Muscle layer of duodenum (tissue), 2 donors: Measurements from ENCODE around the gene PSMA4.
"Not testable (repeated sequence)": the region's sequence is repeated elsewhere in the genome, so short reads cannot be mapped to it uniquely, and the experiment has no call there.

Experiments used
- H3K27ac ChIP-seq: one replicate; pipeline ENCODE4 v1.7.0; 2013; ENCODE audit warnings: mild to moderate bottlenecking, low read length
- H3K27me3 ChIP-seq: one replicate; pipeline ENCODE4 v1.7.0; 2013; ENCODE audit warnings: low read depth, mild to moderate bottlenecking, control low read depth, low read length
- H3K36me3 ChIP-seq, 2 donors: one replicate each; pipeline ENCODE4 v1.7.0; 2013; ENCODE audit warnings: low read length in 2 of 2, control low read depth in 1 of 2, mild to moderate bottlenecking in 1 of 2; ENCODE audit not compliant: insufficient read depth in 2 of 2, control insufficient read depth in 1 of 2
- H3K4me1 ChIP-seq, 2 donors: one replicate each; pipeline ENCODE4 v1.7.0; 2013; ENCODE audit warnings: low read length in 2 of 2, mild to moderate bottlenecking in 2 of 2, control low read depth in 1 of 2, moderate library complexity in 1 of 2; ENCODE audit not compliant: insufficient read depth in 2 of 2, control insufficient read depth in 1 of 2
- H3K4me3 ChIP-seq, 2 donors: one replicate each; pipeline ENCODE4 v1.7.0; 2013; ENCODE audit warnings: low read length in 2 of 2, low read depth in 1 of 2, mild to moderate bottlenecking in 1 of 2
- H3K9me3 ChIP-seq, 2 donors: one replicate each; pipeline ENCODE4 v1.7.0; 2013; ENCODE audit warnings: low read length in 2 of 2, control low read depth in 1 of 2, mild to moderate bottlenecking in 1 of 2; ENCODE audit not compliant: control insufficient read depth in 1 of 2
- donor health status: healthy.

Gene PSMA4

GRCh38 chr15:78540141-78540870, at the start of gene PSMA4:
PSMA4 (plus strand) TSS chr15:78540444; CDS start chr15:78541928, 1,484 bp downstream.
- H3K36me3 ChIP-seq = peaks cover 16 to 26% of the 10 kb centered on the region in 2 donors
- peaks cover 4 to 27% of the 10 kb centered on the region in 2 donors for H3K4me1 ChIP-seq

GRCh38 chr15:78492872-78493271, 47.4 kb upstream of the PSMA4 start:
- H3K36me3 ChIP-seq = peaks cover 50 to 64% of the 10 kb centered on the region in 2 donors
- no peaks in the 10 kb centered on the region for H3K9me3 ChIP-seq
- no peaks in the 10 kb centered on the region for H3K4me1 ChIP-seq
- no peak overlapping the region for H3K4me3 ChIP-seq
- no peaks in the 10 kb centered on the region for H3K27me3 ChIP-seq
- H3K27ac ChIP-seq = no peak overlapping the region

More at GRCh38 chr15:78540141-78540870, at the start of gene PSMA4:
- H3K4me3 ChIP-seq = peak within 1 kb of the TSS; percentile 83 to 85
- H3K27me3 ChIP-seq = no peaks in the 10 kb centered on the region
- peak within 1 kb of the TSS; percentile 98 for H3K27ac ChIP-seq
- H3K9me3 ChIP-seq = no peaks in the 10 kb centered on the region

GRCh38 chr15:78501857-78502256, 38.4 kb upstream of the PSMA4 start:
- Histone ChIP-seq H3K27me3 (no peaks in the 10 kb centered on the region), H3K4me3 (no peak overlapping the region), H3K36me3 (peaks cover 18 to 23% of the 10 kb centered on the region in 2 donors)

GRCh38 chr15:78502641-78503040, 37.6 kb upstream of the PSMA4 start:
- no peaks in the 10 kb centered on the region for H3K9me3 ChIP-seq
- no peak overlapping the region for H3K27ac ChIP-seq
- H3K27me3 ChIP-seq = no peaks in the 10 kb centered on the region
- no peaks in the 10 kb centered on the region for H3K4me1 ChIP-seq
- peaks cover 12 to 20% of the 10 kb centered on the region in 2 donors for H3K36me3 ChIP-seq
- no peak overlapping the region for H3K4me3 ChIP-seq

More at GRCh38 chr15:78501857-78502256, 38.4 kb upstream of the PSMA4 start:
- Histone ChIP-seq H3K27ac (no peak overlapping the region), H3K4me1 (no peaks in the 10 kb centered on the region), H3K9me3 (no peaks in the 10 kb centered on the region)

- no peaks in the 10 kb centered on the region for H3K36me3 ChIP-seq
- no peaks in the 10 kb centered on the region for H3K9me3 ChIP-seq
- peak within 1 kb of the TSS; percentile 66 to 89 for H3K4me3 ChIP-seq
- H3K27me3 ChIP-seq = no peaks in the 10 kb centered on the region
- H3K27ac ChIP-seq = no peak within 1 kb of the TSS
- peaks cover 4 to 7% of the 10 kb centered on the region in 2 donors for H3K4me1 ChIP-seq
Measured at GRCh38 chr15:78506971-78507830, 33.0 kb upstream of the PSMA4 start, which contains the start of gene HYKK. HYKK (plus strand) TSS chr15:78507577; CDS start chr15:78513089, 5,512 bp downstream.

- no peaks in the 10 kb centered on the region for H3K27me3 ChIP-seq
- H3K4me3 ChIP-seq = peak overlapping the region; percentile 66 to 89
- H3K36me3 ChIP-seq = no peaks in the 10 kb centered on the region
- peaks cover 4 to 7% of the 10 kb centered on the region in 2 donors for H3K4me1 ChIP-seq
- no peak overlapping the region for H3K27ac ChIP-seq
- H3K9me3 ChIP-seq = no peaks in the 10 kb centered on the region
Measured at GRCh38 chr15:78507831-78508160, 32.4 kb upstream of the PSMA4 start.

- H3K27ac ChIP-seq = no peak overlapping the region
Measured at GRCh38 chr15:78508272-78508671, 32.0 kb upstream of the PSMA4 start.

GRCh38 chr15:78509726-78510312, 30.4 kb upstream of the PSMA4 start:
- Histone ChIP-seq H3K36me3 (no peaks in the 10 kb centered on the region), H3K27ac (no peak overlapping the region), H3K27me3 (no peaks in the 10 kb centered on the region), H3K4me3 (no peak overlapping the region), H3K9me3 (no peaks in the 10 kb centered on the region), H3K4me1 (peaks cover 4 to 7% of the 10 kb centered on the region in 2 donors)

More at GRCh38 chr15:78508272-78508671, 32.0 kb upstream of the PSMA4 start:
- Histone ChIP-seq H3K4me3 (peak overlapping the region; percentile 66 to 89), H3K27me3 (no peaks in the 10 kb centered on the region), H3K4me1 (peaks cover 4 to 7% of the 10 kb centered on the region in 2 donors), H3K36me3 (no peaks in the 10 kb centered on the region), H3K9me3 (no peaks in the 10 kb centered on the region)

- not testable (repeated sequence) for H3K9me3 ChIP-seq, H3K4me1 ChIP-seq, H3K27ac ChIP-seq, H3K27me3 ChIP-seq, H3K36me3 ChIP-seq, H3K4me3 ChIP-seq
Measured at GRCh38 chr15:78520035-78520434, 20.2 kb upstream of the PSMA4 start.

GRCh38 chr15:78524230-78524629, 16.0 kb upstream of the PSMA4 start:
- no peaks in the 10 kb centered on the region for H3K9me3 ChIP-seq
- no peaks in the 10 kb centered on the region for H3K4me1 ChIP-seq
- no peak overlapping the region for H3K27ac ChIP-seq
- peaks cover 3 to 8% of the 10 kb centered on the region in 2 donors for H3K36me3 ChIP-seq
- H3K27me3 ChIP-seq = no peaks in the 10 kb centered on the region
- H3K4me3 ChIP-seq = no peak overlapping the region

- Histone ChIP-seq H3K36me3 (peaks cover 3 to 8% of the 10 kb centered on the region in 2 donors), H3K4me3 (no peak overlapping the region), H3K9me3 (no peaks in the 10 kb centered on the region)
Measured at GRCh38 chr15:78527325-78527724, 12.9 kb upstream of the PSMA4 start.

More at GRCh38 chr15:78527325-78527724, 12.9 kb upstream of the PSMA4 start:
- Histone ChIP-seq H3K27ac (no peak overlapping the region), H3K4me1 (no peaks in the 10 kb centered on the region), H3K27me3 (no peaks in the 10 kb centered on the region)
